Ovary (tissue), 9 donors: Measurements from ENCODE around the gene RHO. TPM values are rescaled to one million over a fixed set of nuclear protein-coding genes. Genes with fewer than 3 reads are reported as not detected.
"Not testable (repeated sequence)": the region's sequence is repeated elsewhere in the genome, so short reads cannot be mapped to it uniquely, and the experiment has no call there.

Experiments
- DNase-seq, 5 donors: peaks; one replicate each; pipeline ENCODE4 v3.0.0-alpha.2; 2019 to 2020
- H3K27ac ChIP-seq, 2 donors: fragments of 200-600 bp; one replicate each; pipeline versions ENCODE4 v1.5.1 to v1.8.0; 2019 to 2022
- H3K27me3 ChIP-seq: fragments of 200-600 bp; one replicate; pipeline ENCODE4 v1.8.0; 2022
- H3K36me3 ChIP-seq: fragments of 200-600 bp; sonication (generic); one replicate; pipeline ENCODE4 v1.5.1; 2019
- H3K4me1 ChIP-seq: one replicate; pipeline ENCODE4 v1.8.1; 2013; ENCODE audit warnings: mild to moderate bottlenecking, moderate library complexity; ENCODE audit not compliant: insufficient read depth
- H3K4me3 ChIP-seq: fragments of 200-600 bp; sonication (generic); one replicate; pipeline ENCODE4 v1.5.1; 2017
- H3K9me3 ChIP-seq, 2 donors: fragments of 200-600 bp in 1 of 2; sonication (generic) in 1 of 2; one replicate each; pipeline versions ENCODE4 v1.5.1 to v1.8.1; 2013 to 2019; ENCODE audit warnings: mild to moderate bottlenecking in 1 of 2, moderate library complexity in 1 of 2
- CTCF ChIP-seq, 3 donors: fragments of 450-650 bp in 2 of 3; fragments of 200-600 bp in 1 of 3; IDR thresholded peaks; one replicate each; pipeline versions ENCODE4 v1.5.1 to v1.8.0; 2016 to 2022; ENCODE audit warnings: antibody characterized with exemption in 3 of 3, mild to moderate bottlenecking in 1 of 3
- EP300 ChIP-seq: sonication (generic); formaldehyde crosslinking; IDR thresholded peaks from one replicate; pipeline ENCODE4 v1.6.1; 2017; ENCODE audit warnings: antibody characterized with exemption
- POLR2A ChIP-seq: fragments of 450-650 bp; IDR thresholded peaks from one replicate; pipeline ENCODE4 v1.6.1; 2017; ENCODE audit warnings: antibody characterized with exemption, mild to moderate bottlenecking, moderate library complexity
- WGBS, 3 donors: extraction: QIAGEN DNeasy Blood & Tissue Kit in 1 of 3; methylation state at CpG; one replicate each; pipeline versions ENCODE4 v1.1.5 to v1.1.7; 2013 to 2017; 5-methylcytosine and 5-hydroxymethylcytosine counted together
- intact Hi-C, 4 donors: fragments of 100-400 bp; cut with DNase I; formaldehyde crosslinking; loops; one replicate each; pipeline versions ENCODE4 v1.11.0 to v1.15.1; 2022 to 2023
- polyA plus RNA-seq, 2 donors: library from polyadenylated mRNA; stranded (reverse); fragments of 200-250 nt in 1 of 2; fragments of 350-450 nt in 1 of 2; fragmentation: Illumina TruSeq in 1 of 2; extraction: RNeasy Lipid Tissue Mini Kit (QIAGEN cat#74804) in 1 of 2; gene quantifications; one replicate each; pipeline ENCODE4 v1.2.3, GENCODE V29; 2013 to 2014
- total RNA-seq, 7 donors: library from RNA; depleted of rRNA in 2 of 7; stranded (reverse); fragments of >200 nt in 2 of 7; fragmentation: NEBNext Ultra II Directional in 3 of 7; extraction: Animal tissue kit (Norgen Biotek cat#: 25700) in 3 of 7; gene quantifications; one replicate each; pipeline versions ENCODE4 v1.1.0 to v1.2.4, GENCODE V29; 2016 to 2023
- donor health status: DM: no; HTN: no; CAD: no; lungs with moderate emphysema.
- donor health status: DM: no; HTN: no; CAD: no.
- donor health status: Bipolar disorder and iron deficiency.
- donor health status: DM: yes; HTN: yes; CAD: no.
- donor health status: DM: no; HTN: no; CAD: no.
- donor health status: DM: yes; HTN: yes; CAD: no.

RHO gene
- total and polyA plus RNA-seq, 9 donors = 0.13 to 0.24 TPM; not detected in 7

- Histone ChIP-seq H3K36me3 (no peaks in the 10 kb centered on the region), H3K4me3 (no peak overlapping the region), H3K27me3 (no peaks in the 10 kb centered on the region), H3K9me3 (no peaks in the 10 kb centered on the region), H3K27ac (no peak overlapping the region), H3K4me1 (no peaks in the 10 kb centered on the region)
- intact Hi-C loops = no loop called here
- DNase-seq = no peak
- TF ChIP-seq EP300 (no peak), POLR2A (no peak), CTCF (IDR thresholded peaks at IDR 0.05) (no peak)
Observed at GRCh38 chr3:129512595-129512994, 15.8 kb upstream of the RHO start.

GRCh38 chr3:129513705-129514104 is 14.7 kb upstream of the RHO start:
- TF ChIP-seq POLR2A = no peak
- H3K4me3 ChIP-seq = no peak overlapping the region
- DNase-seq = no peak
- no peaks in the 10 kb centered on the region for H3K4me1 ChIP-seq
- H3K36me3 ChIP-seq = no peaks in the 10 kb centered on the region
- intact Hi-C loops = no loop called here
- H3K9me3 ChIP-seq = no peaks in the 10 kb centered on the region
- no peaks in the 10 kb centered on the region for H3K27me3 ChIP-seq
- WGBS, 3 donors = 88 to 90% (median 89%) methylated on average over 8 of the region's 8 CpGs
- no peak overlapping the region for H3K27ac ChIP-seq

- Histone ChIP-seq H3K36me3 (no peaks in the 10 kb centered on the region), H3K4me1 (no peaks in the 10 kb centered on the region), H3K27ac (no peak overlapping the region), H3K9me3 (no peaks in the 10 kb centered on the region), H3K4me3 (no peak overlapping the region), H3K27me3 (no peaks in the 10 kb centered on the region)
- DNase-seq = no peak
- 86 to 97% (median 94%) methylated on average over 10 of the region's 10 CpGs for WGBS, 3 donors
- TF ChIP-seq EP300 = no peak
- intact Hi-C loops = no loop called here
Observed at GRCh38 chr3:129514110-129514509, 14.3 kb upstream of the RHO start.

GRCh38 chr3:129514563-129514962 is 13.9 kb upstream of the RHO start:
- Histone ChIP-seq H3K27me3 (no peaks in the 10 kb centered on the region), H3K9me3 (no peaks in the 10 kb centered on the region), H3K27ac (no peak overlapping the region), H3K4me3 (no peak overlapping the region), H3K36me3 (no peaks in the 10 kb centered on the region), H3K4me1 (no peaks in the 10 kb centered on the region)
- DNase-seq = no peak
- intact Hi-C loops = no loop called here
- no peak for TF ChIP-seq POLR2A
- WGBS, 3 donors = 96 to 98% (median 97%) methylated on average over 6 of the region's 6 CpGs

- DNase-seq, intact Hi-C loops, H3K4me1 ChIP-seq, H3K9me3 ChIP-seq, H3K36me3 ChIP-seq, H3K27ac ChIP-seq, H3K4me3 ChIP-seq, H3K27me3 ChIP-seq: not testable (repeated sequence)
- WGBS, 3 donors = 91 to 93% (median 91%) methylated on average over 14 to 20 of the region's 25 CpGs
Observed at GRCh38 chr3:129515108-129515820, 13.2 kb upstream of the RHO start.

GRCh38 chr3:129515821-129516432 is 12.5 kb upstream of the RHO start:
- H3K27me3 ChIP-seq, H3K9me3 ChIP-seq, H3K4me3 ChIP-seq, H3K36me3 ChIP-seq, H3K27ac ChIP-seq, intact Hi-C loops, H3K4me1 ChIP-seq, DNase-seq: not testable (repeated sequence)
- 82 to 95% (median 91%) methylated on average over 6 to 7 of the region's 7 CpGs for WGBS, 3 donors

- H3K4me1 ChIP-seq = no peaks in the 10 kb centered on the region
- no peaks in the 10 kb centered on the region for H3K9me3 ChIP-seq
- H3K27ac ChIP-seq = no peak overlapping the region
- H3K4me3 ChIP-seq = no peak overlapping the region
- H3K27me3 ChIP-seq = no peaks in the 10 kb centered on the region
- H3K36me3 ChIP-seq = no peaks in the 10 kb centered on the region
- DNase-seq = no peak
- intact Hi-C loops = no loop called here
- TF ChIP-seq CTCF (IDR thresholded peaks at IDR 0.05) (no peak), EP300 (no peak), POLR2A (no peak)
- 80 to 91% (median 89%) methylated on average over 7 of the region's 7 CpGs for WGBS, 3 donors
Observed at GRCh38 chr3:129517516-129517915, 10.9 kb upstream of the RHO start.
